GM21360 (cell line): Measurements from ENCODE around the gene PARVB.

Experiments
- ATAC-seq: cut with Tn5 transposase; IDR thresholded peaks from one replicate; pipeline ENCODE4 v1.9.1; 2021; ENCODE audit warnings: mild to moderate bottlenecking, moderate library complexity; ENCODE audit not compliant: unreplicated experiment

The PARVB gene

DNA sequence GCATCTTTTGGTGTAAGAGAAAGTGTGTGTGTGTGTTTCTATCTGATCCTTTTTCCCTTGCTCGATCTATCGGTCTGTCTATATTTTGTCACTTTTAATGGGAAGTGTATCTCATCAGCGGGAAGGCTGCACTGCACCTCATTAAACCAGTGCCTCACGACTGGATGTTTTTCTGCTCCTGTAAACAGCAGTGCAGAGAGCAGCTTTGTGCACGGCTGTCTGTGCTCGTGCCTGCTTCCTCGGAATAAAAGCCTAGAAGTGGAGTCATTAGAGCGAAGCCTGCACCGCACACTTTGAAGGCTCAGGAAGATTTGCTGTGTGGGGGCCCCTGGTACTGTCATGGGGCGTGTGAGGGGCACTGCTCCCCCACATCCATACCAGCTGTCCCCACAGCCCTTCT is 129.6 kb downstream of the PARVB start:
- no peak for ATAC-seq

DNA sequence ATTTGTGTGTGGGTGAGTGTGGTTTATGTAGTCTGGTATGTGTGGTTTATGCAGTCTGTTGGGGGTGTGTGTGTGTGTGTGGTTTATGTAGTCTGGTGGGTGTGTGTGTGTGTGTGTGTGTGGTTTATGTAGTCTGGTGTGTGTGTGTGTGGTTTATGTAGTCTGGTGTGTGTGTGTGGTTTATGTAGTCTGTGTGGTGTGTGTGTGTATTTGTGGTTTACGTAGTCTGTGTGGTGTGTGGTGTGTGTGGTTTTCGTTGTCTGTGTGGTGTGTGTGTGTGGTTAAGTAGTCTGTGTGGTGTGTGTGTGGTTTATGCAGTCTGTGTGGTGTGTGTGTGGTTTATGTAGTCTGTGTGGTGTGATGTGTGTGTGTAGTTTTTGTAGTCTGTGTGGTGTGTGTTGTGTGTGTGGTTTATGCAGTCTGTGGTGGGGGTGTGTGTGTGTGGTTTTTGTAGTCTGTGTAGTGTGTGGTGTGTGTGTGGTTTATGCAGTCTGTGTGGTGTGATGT is 130.4 kb downstream of the PARVB start:
- ATAC-seq, result no peak

DNA sequence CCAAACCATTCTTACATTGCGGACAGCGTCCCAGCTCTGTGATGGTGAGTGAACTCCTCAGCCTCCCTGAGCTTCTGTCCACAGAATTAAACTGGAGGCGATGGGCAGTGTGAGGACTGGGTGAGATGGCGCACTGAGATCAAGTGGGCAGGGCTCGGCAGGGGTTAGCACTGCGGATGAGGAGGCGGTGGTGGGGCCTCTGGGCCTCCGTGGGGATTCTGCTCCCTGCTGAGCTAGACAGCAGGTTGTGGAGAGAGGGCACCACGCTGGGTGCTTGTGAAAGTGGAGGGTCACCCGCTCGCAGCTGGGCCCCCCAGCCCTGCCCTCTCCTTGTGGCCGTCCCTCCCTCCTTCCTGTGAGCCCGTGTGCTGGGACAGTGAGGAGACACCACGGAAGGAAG is 131.0 kb downstream of the PARVB start:
- ATAC-seq, result no peak

DNA sequence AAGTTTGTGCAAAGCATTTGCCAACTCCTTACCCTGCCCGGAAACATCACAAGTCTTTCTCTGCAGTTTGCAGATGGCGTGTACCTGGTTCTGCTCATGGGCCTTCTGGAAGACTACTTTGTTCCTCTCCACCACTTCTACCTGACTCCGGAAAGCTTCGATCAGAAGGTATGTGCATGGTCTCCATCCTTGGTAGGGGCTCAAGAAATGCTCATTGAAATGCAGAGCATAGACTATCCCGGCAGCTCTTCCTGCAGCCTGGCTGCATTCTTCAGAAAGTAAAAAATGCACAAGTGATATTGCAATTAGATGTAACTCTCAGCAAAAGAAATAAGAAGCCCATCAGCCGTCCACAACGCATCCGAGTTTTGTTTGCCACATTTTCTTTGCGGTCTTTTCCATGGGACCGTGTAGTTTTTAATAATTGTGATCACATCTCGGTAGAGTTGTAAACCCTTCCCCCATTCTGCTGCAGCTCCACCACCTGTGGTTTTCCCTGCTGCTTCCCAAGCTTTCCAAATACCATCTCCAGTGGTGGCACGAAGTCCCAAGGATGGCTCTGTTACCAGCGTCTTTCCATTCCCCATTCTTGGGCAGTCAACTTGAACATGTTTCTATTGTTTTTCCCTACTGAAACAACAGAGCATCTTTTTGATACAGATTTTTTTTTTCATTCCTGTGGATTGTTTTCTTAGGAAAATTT is 134.0 kb downstream of the PARVB start:
- ATAC-seq, result no peak

GRCh38 chr22:44158816-44159215 is 134.7 kb downstream of the PARVB start:
- ATAC-seq, result no peak

DNA sequence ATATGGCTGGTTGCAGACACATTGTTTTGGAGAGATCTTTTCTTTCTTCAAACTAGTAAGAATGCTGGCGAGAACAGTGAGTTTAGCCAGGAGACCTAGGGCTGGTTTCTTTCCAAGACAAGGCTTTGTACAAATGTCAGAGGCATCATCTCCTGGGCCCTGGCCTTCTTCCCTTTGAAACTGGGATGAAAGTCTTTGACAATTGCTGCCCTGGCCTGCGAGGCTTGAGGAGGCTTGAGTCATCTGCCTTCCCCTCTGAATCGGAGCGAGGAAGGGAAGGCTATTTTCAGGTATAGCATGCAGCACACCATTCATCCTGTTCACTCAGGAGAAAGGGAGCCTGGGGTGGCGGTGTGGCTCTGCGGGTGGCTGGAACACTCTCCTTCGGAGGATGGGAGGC is 135.1 kb downstream of the PARVB start:
- ATAC-seq, result no peak

DNA sequence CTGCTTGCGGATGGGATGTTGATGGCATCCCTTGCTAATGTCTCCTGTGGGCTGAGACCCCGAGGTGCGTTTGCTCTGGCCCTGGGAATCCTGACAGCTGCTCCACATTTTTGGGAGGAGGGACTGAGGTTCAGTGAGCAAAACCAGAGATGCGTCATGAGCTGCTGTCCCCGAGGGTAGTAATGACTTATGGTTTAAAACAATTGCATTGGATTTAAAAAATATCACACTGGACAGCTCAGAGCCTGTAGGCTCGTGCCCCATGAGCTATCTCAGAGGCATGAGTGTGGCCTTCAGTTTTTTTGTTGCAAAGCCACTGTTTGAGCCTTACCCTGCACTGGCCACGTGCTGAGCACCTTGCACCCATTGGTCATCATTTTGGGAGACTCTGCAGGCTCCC is 135.7 kb downstream of the PARVB start:
- ATAC-seq, result no peak

DNA sequence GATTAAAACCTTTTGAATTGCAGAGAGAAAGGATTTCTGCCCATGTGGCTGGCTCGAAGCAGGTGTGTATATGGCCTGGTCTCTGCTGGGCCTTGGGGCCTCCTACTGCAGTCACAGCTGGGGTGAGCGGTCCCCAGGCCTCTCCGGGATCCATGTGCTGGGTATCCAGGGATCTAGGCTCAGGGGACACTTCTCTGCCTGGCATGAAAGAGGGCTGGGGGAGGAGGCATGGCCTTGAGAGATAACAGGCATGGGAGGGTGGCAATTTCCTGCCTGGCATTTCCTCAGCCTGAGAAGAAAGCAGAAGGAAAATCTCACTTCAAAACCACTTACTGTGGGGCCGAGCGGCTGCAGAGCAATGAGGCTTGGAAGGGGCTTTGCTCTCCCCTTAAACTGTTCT is 136.3 kb downstream of the PARVB start:
- no peak for ATAC-seq

- ATAC-seq, result no peak
Observed at GRCh38 chr22:44161673-44162072, 137.6 kb downstream of the PARVB start.

GRCh38 chr22:44162960-44163359 is 138.9 kb downstream of the PARVB start:
- ATAC-seq, result no peak

- no peak for ATAC-seq
Observed at GRCh38 chr22:44163536-44163935, 139.4 kb downstream of the PARVB start.

DNA sequence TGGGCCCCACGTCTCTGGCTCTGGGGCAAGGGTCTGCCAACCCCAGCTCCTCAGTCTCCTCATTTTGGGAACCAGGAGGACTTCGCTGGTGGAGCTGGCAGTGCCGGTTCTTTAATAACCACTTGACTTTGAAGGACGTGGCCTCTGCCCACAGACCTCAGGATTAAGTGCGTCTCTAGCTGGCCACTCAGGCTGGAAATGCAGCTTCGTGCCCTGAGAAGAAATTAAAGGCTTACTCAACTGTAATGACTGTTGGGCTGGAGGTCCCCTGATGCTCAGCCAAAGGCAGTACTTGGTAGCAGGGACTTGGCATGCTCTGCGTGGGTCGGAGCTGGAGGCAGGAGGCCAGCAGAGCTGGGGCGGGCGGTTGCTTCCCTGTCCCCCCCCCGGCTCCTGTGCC is 139.9 kb downstream of the PARVB start:
- no peak for ATAC-seq

DNA sequence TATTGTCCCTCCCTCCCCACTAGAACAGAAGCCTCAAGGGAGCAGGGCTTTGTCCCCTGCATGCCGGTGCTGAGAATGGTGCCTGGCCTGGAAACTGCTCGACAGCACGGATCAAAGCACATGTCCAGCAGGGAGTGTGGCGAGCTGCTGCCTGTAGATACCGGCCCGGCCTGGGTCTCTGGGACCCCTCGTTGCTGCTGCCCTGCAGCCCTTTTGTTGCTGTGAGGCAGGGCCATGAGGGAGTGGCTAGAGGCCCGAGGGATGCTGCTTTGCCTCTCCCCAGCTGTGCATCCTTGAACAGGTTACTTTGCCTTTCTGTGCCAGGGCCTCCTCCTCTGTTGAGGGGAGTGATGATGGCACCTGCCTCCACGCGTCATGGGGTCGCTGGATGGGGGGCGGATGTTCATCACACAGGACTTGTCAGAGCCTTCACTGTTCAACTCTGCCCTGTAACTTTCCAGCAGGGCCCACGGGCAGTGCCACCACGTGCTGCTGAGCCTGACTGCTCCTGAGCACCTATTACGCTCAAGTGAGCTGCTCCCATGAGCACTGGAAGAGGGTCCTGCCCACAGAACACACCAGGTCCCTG is 141.3 kb downstream of the PARVB start:
- no peak for ATAC-seq

DNA sequence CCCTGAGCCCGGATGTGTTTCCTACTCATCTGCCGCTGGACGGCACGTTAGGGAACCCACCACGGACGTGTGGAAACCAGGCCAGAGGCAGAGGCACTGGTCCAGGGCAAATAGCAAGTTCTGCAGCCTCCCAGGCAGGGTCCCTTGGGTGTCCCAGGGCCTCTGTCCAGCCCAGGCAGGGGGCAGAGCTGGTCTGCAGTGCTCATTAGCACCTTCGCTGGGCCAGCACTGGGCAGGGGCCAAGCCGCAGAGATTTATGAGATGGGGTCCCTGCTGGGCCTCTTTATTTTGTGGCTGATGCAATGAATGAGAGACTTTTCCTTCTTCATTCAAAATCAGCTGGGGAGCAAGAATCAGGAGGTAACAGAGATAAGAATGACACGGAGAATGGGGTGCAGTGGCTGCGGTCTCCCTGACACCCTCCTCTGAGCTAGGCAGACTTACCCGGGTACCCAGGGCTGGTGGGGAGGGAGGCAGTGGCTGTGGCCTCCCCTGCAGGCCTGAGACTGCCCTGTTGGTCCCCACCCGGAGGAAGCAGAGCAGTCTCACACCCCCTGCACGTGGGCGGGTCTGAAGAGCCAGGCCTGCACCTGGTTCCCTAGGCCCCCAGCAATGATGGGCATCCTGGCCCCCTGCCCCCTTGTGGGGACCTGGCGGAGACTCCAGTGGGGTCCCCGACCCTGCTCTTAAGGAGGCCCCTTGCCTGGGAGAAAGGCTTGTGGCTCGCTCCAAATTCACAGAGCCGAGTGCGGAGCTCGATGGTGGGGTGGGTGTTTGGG is 142.6 kb downstream of the PARVB start:
- no peak for ATAC-seq

GRCh38 chr22:44167501-44167900 is 143.4 kb downstream of the PARVB start:
- no peak for ATAC-seq

DNA sequence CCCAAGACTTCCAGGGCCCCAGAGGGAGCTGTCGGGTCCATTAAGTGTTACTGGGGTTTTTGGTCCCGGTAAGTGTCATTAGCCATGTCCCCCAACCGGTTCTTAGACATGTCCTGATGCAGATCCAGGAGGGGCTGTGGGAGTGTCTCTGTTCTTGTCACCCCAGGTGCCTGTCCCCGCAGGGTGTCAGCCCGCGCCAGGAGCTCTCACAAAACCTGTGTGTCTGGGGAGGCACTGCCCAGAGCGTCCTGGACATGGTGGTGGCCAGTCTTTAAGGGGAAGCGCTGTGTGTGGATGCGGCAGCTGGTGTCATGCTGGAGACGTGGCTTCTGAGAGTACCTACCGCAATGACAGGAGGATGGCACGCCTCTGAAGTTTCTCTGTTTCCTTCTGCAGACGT is 144.1 kb downstream of the PARVB start:
- no peak for ATAC-seq

DNA sequence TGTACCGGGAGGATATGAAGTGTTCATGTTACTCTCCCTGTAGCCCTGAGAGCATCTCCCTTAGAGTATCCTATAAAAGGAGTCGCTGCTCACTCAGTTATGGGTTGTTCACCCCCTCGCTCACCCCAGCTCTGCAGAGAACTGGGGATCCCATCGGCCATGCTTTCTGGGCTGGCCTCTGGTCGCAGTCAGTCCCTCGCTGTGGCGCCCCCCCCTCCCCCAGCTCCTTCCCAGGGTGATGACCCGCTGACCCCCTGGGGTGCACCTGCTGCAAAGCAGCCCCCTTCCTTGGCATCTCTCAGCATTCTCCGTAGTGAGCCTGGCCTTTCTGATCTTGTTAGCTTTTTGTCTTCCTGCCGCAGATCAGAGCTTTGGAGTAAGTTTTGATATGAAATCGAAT is 146.4 kb downstream of the PARVB start:
- no peak for ATAC-seq

GRCh38 chr22:44171561-44171960 is 147.5 kb downstream of the PARVB start:
- ATAC-seq, result no peak

DNA sequence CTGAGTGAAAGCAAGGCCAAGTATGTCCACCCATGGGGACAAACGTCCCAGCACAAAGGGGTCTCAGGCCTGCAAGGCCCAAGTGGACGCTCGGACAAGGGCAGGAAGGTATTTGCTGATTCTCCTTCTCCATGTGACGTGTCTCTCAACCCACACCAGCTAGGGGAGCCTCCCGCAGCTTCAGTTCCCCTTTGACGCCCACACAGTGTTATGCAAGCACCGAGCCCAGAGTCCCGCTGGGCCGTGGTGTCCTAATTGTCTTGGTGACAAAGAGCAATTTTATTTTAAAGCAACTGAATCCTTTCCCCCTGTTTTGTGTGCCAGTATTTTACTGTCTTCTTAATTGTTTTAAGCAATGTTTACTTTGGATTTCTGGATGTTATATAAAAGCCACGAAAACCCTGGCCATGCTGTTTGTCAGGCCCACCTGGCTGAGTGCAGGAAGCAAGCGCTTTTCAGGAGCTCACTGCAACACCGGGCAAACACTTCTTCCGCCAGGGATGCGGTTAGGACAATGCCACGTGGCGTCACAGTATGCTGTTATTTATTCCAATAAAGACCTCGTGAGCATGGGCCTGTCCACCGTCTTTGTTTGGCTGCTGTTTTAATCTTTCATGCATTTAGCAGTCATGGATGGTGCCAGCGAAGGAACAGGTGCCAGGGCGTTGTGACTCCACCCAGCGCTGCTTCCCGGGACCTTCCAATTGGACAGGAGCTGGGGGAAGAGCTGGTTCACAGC is 148.4 kb downstream of the PARVB start:
- no peak for ATAC-seq

GRCh38 chr22:44173154-44173553 is 149.1 kb downstream of the PARVB start:
- no peak for ATAC-seq

- no peak for ATAC-seq
Observed at GRCh38 chr22:44175676-44176075, 151.6 kb downstream of the PARVB start.
